ENCODE measurements around the gene FAHD2A.
A peak's percentile ranks its signal among the peaks of the same experiment; 100 is the strongest.
"Not testable (repeated sequence)": the region's sequence is repeated elsewhere in the genome, so short reads cannot be mapped to it uniquely, and the experiment has no call there.

FAHD2A gene

DNA sequence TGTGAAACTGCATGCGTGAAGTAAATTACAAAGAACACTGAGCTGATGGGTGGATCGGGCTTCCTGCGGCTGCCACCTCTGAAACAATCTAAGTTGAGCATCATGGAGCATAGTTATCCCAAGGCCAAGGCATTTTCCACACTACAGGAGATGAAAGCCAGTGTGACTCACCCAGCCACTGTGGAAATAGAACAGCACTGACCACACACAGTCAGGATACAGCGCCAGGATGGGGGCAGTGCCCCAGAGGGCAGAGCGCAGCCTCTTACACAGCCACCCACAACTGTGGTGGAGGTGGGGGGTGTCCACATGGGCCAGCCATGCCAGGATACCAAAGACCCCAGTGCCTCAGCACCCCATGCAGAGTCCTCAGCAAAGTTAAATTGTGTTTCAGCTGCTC is 8.7 kb downstream of the FAHD2A start:
- DNase-seq (ENCODE audit: low read depth, low spot score); H3K27me3 ChIP-seq (ENCODE audit: insufficient read depth, insufficient read length); H3K9ac ChIP-seq (ENCODE audit: insufficient read length, low read depth); H3K4me3 ChIP-seq (ENCODE audit: insufficient read length, low read depth); H3K9me3 ChIP-seq (ENCODE audit: insufficient read depth, low read length); H3K4me1 ChIP-seq (ENCODE audit: insufficient read depth, insufficient read length): not testable (repeated sequence)
- H3K36me3 ChIP-seq (ENCODE audit: insufficient read depth, insufficient read length, low read length): peaks cover 38% of the 10 kb centered on the region

DNA sequence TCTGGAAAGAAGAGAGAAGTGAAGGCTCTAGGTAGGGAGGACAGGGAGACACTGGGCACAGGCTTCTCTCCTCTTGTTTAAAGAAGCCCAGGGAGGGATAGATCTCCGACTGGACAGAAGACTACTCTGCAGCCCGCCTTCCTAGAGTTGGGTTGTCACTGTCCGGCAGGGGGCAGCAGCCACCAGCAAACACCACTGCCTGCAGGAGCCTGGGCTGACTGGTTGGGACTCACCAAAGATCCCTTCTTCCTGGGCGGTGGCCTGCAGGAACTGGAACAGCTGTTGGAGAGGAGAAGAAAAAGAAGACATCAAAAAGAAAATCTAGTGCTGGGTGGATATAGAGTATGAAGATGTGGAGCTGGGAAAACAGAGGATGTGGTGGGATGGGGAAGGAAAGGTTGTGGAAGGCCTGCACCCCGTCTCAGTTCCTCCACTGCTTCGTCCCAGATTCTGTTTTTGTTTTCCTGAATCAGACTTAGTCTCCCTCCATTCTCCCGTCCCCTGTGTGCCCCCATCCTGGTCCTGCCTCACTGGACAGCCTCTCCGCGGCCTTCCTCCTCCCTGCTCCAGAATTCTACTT is 11.6 kb downstream of the FAHD2A start:
- H3K4me3 ChIP-seq (ENCODE audit: insufficient read length, low read depth); H3K9ac ChIP-seq (ENCODE audit: insufficient read length, low read depth); H3K27me3 ChIP-seq (ENCODE audit: insufficient read depth, insufficient read length); H3K4me1 ChIP-seq (ENCODE audit: insufficient read depth, insufficient read length); H3K9me3 ChIP-seq (ENCODE audit: insufficient read depth, low read length): not testable (repeated sequence)
- H3K36me3 ChIP-seq (ENCODE audit: insufficient read depth, insufficient read length, low read length): peaks cover 21% of the 10 kb centered on the region
- peak; percentile 54 for DNase-seq (ENCODE audit: low read depth, low spot score)

GRCh38 chr2:95415138-95415537 is 12.6 kb downstream of the FAHD2A start:
- H3K4me1 ChIP-seq (ENCODE audit: insufficient read depth, insufficient read length); H3K9ac ChIP-seq (ENCODE audit: insufficient read length, low read depth); H3K27me3 ChIP-seq (ENCODE audit: insufficient read depth, insufficient read length); H3K9me3 ChIP-seq (ENCODE audit: insufficient read depth, low read length); DNase-seq (ENCODE audit: low read depth, low spot score); H3K4me3 ChIP-seq (ENCODE audit: insufficient read length, low read depth): not testable (repeated sequence)
- peaks cover 14% of the 10 kb centered on the region for H3K36me3 ChIP-seq (ENCODE audit: insufficient read depth, insufficient read length, low read length)

DNA sequence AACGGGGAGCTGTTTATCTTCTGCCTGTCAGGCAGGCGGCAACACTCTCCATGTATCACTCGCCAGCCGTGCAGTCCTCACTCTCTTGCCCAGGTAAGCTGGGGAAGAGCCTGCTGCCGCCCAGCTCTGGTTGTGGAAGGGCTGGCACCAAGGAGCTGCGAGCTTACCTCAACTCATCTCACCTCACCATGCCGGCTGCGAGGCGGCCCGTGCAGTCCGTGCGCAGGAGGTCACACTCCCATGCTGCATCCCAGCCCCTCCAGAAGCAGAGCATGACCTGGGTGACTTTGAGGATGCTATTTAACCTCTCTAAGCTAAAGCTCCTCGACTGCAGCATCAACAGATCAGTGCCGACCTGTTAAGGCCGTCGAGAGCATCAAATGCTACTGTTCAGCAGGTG is 13.1 kb downstream of the FAHD2A start:
- not testable (repeated sequence) for H3K4me3 ChIP-seq (ENCODE audit: insufficient read length, low read depth); DNase-seq (ENCODE audit: low read depth, low spot score); H3K4me1 ChIP-seq (ENCODE audit: insufficient read depth, insufficient read length); H3K27me3 ChIP-seq (ENCODE audit: insufficient read depth, insufficient read length); H3K9me3 ChIP-seq (ENCODE audit: insufficient read depth, low read length); H3K9ac ChIP-seq (ENCODE audit: insufficient read length, low read depth)
- peaks cover 12% of the 10 kb centered on the region for H3K36me3 ChIP-seq (ENCODE audit: insufficient read depth, insufficient read length, low read length)

- H3K4me3 ChIP-seq (ENCODE audit: insufficient read length, low read depth); H3K27me3 ChIP-seq (ENCODE audit: insufficient read depth, insufficient read length); H3K36me3 ChIP-seq (ENCODE audit: insufficient read depth, insufficient read length, low read length); H3K9ac ChIP-seq (ENCODE audit: insufficient read length, low read depth); H3K9me3 ChIP-seq (ENCODE audit: insufficient read depth, low read length); DNase-seq (ENCODE audit: low read depth, low spot score); H3K4me1 ChIP-seq (ENCODE audit: insufficient read depth, insufficient read length): not testable (repeated sequence)
Measured at GRCh38 chr2:95427196-95427867, 24.8 kb downstream of the FAHD2A start.

DNA sequence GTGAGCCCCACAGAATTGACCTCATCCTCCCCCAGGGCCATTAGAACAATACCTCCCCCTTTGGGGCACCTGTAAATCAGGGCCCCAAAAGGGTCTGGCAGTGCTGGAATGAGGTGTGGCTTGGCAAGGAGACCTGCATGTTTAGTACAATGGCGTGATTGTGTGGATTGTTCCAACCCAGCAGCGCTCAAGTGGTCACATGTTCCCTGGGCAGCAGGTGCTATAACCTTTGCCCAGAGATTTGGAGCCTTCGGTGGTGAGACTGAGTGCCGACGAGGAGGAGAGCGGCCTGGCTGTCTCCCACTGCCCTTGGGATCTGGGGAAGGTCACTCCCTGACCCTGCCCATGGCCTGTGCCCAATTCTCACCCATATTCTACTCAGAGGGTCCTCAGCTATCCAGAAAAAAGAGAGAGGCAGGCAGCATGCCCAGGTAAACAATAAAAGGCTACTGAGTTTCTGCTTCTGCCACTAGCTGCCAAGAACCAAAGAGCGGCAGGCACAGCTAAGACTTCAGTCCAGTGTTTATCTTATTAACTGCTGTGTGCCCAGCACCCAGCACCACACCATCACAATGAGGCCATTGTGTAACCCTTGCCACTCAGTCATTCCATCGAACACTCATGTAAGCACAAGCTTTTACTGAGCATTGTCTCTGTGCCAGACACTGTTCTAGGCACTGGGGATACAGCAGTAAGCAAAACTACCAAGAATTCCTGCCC is 27.4 kb downstream of the FAHD2A start:
- not testable (repeated sequence) for H3K36me3 ChIP-seq (ENCODE audit: insufficient read depth, insufficient read length, low read length); H3K27me3 ChIP-seq (ENCODE audit: insufficient read depth, insufficient read length); DNase-seq (ENCODE audit: low read depth, low spot score); H3K4me1 ChIP-seq (ENCODE audit: insufficient read depth, insufficient read length); H3K9me3 ChIP-seq (ENCODE audit: insufficient read depth, low read length); H3K4me3 ChIP-seq (ENCODE audit: insufficient read length, low read depth); H3K9ac ChIP-seq (ENCODE audit: insufficient read length, low read depth)

- H3K36me3 ChIP-seq (ENCODE audit: insufficient read depth, insufficient read length, low read length); H3K4me3 ChIP-seq (ENCODE audit: insufficient read length, low read depth); H3K27me3 ChIP-seq (ENCODE audit: insufficient read depth, insufficient read length); DNase-seq (ENCODE audit: low read depth, low spot score); H3K9me3 ChIP-seq (ENCODE audit: insufficient read depth, low read length); H3K4me1 ChIP-seq (ENCODE audit: insufficient read depth, insufficient read length); H3K9ac ChIP-seq (ENCODE audit: insufficient read length, low read depth): not testable (repeated sequence)
Measured at GRCh38 chr2:95433373-95433772, 30.9 kb downstream of the FAHD2A start.

- H3K4me3 ChIP-seq (ENCODE audit: insufficient read length, low read depth); H3K4me1 ChIP-seq (ENCODE audit: insufficient read depth, insufficient read length); H3K9ac ChIP-seq (ENCODE audit: insufficient read length, low read depth); DNase-seq (ENCODE audit: low read depth, low spot score); H3K9me3 ChIP-seq (ENCODE audit: insufficient read depth, low read length); H3K27me3 ChIP-seq (ENCODE audit: insufficient read depth, insufficient read length); H3K36me3 ChIP-seq (ENCODE audit: insufficient read depth, insufficient read length, low read length): not testable (repeated sequence)
Measured at GRCh38 chr2:95433973-95434372, 31.5 kb downstream of the FAHD2A start.

- not testable (repeated sequence) for H3K36me3 ChIP-seq (ENCODE audit: insufficient read depth, insufficient read length, low read length); H3K27me3 ChIP-seq (ENCODE audit: insufficient read depth, insufficient read length); DNase-seq (ENCODE audit: low read depth, low spot score); H3K4me3 ChIP-seq (ENCODE audit: insufficient read length, low read depth); H3K4me1 ChIP-seq (ENCODE audit: insufficient read depth, insufficient read length); H3K9me3 ChIP-seq (ENCODE audit: insufficient read depth, low read length); H3K9ac ChIP-seq (ENCODE audit: insufficient read length, low read depth)
Measured at GRCh38 chr2:95434507-95435076, 32.1 kb downstream of the FAHD2A start.

DNA sequence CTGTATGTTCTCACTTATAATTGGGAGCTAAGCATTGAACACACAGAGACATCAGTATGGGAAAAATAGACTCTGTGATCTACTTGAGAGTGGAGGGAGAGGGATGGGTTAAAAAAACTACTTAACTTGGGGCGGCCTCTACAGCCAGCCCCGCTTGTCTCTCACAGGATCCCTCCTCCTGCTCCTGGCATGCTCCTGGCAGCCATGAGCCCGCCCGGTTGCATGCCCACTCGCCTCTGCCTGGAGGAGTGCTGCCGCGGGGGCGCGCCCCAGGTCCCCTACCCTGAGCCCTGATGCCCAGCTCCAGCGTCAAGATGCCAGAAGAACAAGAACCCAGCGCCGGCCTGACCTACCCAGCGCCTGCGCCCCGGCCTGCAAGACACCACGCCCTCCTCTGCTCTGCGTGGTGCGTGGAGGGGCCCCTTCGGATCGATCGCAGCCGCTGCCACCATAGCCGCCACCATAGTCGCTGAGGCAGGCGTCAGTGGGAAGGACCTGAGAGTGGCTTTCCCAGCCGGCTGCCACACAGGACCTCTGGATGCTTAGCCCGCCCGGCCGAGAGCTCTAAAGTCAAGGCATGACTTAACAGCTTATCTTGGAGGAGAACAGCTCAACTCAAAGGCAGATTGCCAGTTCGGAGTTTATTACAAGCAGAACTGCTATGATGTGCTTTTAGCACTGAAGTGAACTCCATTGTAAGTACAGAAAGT is 32.8 kb downstream of the FAHD2A start:
- not testable (repeated sequence) for H3K4me3 ChIP-seq (ENCODE audit: insufficient read length, low read depth); H3K4me1 ChIP-seq (ENCODE audit: insufficient read depth, insufficient read length); DNase-seq (ENCODE audit: low read depth, low spot score); H3K36me3 ChIP-seq (ENCODE audit: insufficient read depth, insufficient read length, low read length); H3K27me3 ChIP-seq (ENCODE audit: insufficient read depth, insufficient read length); H3K9me3 ChIP-seq (ENCODE audit: insufficient read depth, low read length); H3K9ac ChIP-seq (ENCODE audit: insufficient read length, low read depth)

GRCh38 chr2:95435872-95436209 is 33.3 kb downstream of the FAHD2A start:
- H3K27me3 ChIP-seq (ENCODE audit: insufficient read depth, insufficient read length); H3K36me3 ChIP-seq (ENCODE audit: insufficient read depth, insufficient read length, low read length); H3K4me1 ChIP-seq (ENCODE audit: insufficient read depth, insufficient read length); DNase-seq (ENCODE audit: low read depth, low spot score); H3K4me3 ChIP-seq (ENCODE audit: insufficient read length, low read depth); H3K9me3 ChIP-seq (ENCODE audit: insufficient read depth, low read length); H3K9ac ChIP-seq (ENCODE audit: insufficient read length, low read depth): not testable (repeated sequence)

Data from NT2/D1 (cell line).